HG03342 (cell line): ENCODE results near the gene STEAP2.
A peak's percentile ranks its signal among the peaks of the same experiment; 100 is the strongest.
"Not testable (repeated sequence)": the region's sequence is repeated elsewhere in the genome, so short reads cannot be mapped to it uniquely, and the experiment has no call there.

ENCODE experiments used
- ATAC-seq: cut with Tn5 transposase; IDR thresholded peaks from one replicate; pipeline ENCODE4 v1.9.1; 2021; ENCODE audit warnings: mild to moderate bottlenecking, moderate library complexity; ENCODE audit not compliant: unreplicated experiment

Gene STEAP2

GRCh38 chr7:90232430-90232829 is 20.9 kb downstream of the STEAP2 start:
- ATAC-seq: no peak

DNA sequence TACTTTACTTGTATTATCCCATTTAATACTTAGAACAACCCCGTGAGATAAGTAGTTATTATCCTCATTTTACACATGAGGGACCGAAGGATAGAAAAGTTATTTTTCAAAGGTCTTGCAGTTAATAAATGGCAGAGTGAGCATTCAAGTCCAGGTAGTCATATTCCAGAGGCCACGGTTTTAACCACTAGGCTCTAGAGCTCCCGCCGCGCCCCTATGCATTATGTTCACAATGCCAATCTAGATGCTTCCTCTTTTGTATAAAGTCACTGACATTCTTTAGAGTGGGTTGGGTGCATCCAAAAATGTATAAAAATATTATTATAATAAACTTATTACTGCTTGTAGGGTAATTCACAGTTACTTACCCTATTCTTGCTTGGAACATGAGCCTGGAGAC is 22.0 kb downstream of the STEAP2 start:
- ATAC-seq: no peak

GRCh38 chr7:90236721-90237289 is 25.3 kb downstream of the STEAP2 start:
- ATAC-seq: no peak

DNA sequence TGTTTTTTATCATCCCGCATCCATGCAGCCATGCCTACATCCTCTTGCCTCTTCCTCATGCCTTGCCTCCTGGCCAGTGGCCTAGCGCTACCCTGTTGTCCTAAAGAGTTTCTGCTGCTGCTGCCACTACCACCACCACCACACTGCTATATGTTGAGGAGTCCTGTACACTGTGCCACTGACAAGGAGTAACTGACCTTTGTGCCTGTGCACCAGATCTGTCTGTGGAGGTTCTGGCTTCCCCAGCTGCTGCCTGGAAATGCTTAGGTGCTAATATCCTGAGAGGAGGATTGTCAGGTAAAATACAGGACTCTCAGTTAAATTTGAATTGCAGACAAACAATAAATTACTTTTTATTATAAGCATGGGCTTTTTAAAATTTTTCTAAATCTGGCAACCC is 26.5 kb downstream of the STEAP2 start:
- ATAC-seq: no peak

- no peak for ATAC-seq
These were observed 27.0 kb downstream of the STEAP2 start for GRCh38 chr7:90238583-90238982.

GRCh38 chr7:90239050-90239449 is 27.5 kb downstream of the STEAP2 start:
- ATAC-seq: no peak

- no peak for ATAC-seq
These were observed 28.2 kb downstream of the STEAP2 start for GRCh38 chr7:90239625-90240228.

GRCh38 chr7:90242369-90243168 is 31.0 kb downstream of the STEAP2 start:
- ATAC-seq: peak; percentile 45

GRCh38 chr7:90243556-90243955 is 32.0 kb downstream of the STEAP2 start:
- ATAC-seq: no peak

DNA sequence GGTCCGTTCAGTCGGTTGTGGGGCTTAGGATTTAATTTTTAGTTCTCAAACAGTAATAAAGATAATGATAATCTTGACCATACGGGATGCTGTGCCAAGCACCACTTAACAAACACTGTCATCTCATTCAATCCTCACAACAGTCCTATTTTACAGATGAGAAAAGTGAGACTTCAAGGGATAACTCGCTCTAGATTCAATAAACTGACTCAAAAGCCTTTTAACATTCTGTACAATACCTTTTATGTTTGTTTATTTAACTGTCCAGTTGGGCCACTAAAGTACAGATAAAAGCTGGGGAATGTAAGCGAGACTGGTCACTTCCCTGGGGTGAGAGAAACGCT is 33.0 kb downstream of the STEAP2 start:
- ATAC-seq: no peak

DNA sequence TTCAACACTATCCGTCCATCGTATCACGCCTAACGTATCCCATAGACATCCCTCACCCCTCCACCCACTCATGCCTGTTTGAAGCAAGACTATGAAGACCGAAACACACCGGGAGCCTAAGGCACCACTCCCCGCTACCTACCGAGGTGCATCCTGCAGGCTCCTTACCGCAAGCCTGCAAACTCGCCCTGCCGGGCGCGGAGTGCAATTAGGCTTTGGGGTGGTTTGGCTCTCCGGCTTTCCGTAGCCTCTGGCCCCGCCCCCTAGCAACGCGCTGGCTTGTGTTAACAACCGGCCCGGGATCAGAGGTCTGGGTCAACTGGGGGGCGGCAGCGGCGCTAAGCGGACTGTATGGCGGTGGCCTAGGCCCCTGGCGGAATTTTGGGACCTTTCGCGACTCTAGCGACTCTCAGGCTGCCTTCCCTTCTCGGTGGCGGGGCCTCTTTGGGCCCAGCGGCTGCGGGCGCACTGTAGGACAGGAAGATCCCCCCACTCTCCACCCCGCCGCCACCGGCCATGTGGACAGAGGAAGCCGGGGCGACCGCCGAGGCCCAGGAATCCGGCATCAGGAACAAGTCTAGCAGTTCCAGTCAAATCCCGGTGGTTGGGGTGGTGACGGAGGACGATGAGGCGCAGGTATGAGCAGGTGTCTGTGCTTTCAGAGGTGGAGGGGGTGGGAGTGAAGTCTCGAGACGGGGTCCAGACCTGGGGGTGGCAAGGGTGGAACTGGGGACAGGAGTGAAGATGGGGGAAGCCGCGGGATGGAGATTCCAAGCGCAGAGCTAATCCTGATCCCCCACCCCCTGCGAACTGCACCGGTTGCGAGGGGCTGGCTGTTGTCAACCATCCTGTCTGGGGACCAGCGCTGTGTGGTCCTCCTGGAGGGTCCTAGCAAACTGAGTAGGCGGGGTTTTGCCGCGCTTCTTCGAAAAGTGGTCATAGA is 33.6 kb downstream of the STEAP2 start, which contains the start of gene CFAP69:
TSS of gene CFAP69 (plus strand) at position 266 of the 943 bp plus-strand sequence. CDS start at position 517, 251 bp downstream.
- ATAC-seq: peak; percentile 81

GRCh38 chr7:90246171-90246570 is 34.6 kb downstream of the STEAP2 start:
- no peak for ATAC-seq

DNA sequence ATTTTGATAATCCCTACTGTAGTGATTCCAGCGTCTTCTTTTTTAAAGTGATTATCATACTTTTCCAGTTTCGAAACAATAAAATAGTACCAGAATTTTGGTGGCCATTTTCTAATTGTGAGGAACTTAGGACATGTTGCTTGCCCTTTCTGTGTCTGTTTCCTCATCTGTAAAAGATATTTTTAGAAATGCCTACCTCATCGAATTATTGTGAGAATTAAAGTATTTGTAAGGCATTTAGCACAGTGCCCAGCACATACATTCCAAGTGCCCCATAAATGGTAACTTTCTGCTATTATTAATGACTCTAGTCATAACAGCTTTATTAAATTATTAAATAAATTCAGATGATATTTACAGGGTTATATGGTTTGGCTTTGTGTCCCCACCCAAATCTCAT is 37.2 kb downstream of the STEAP2 start:
- no peak for ATAC-seq

DNA sequence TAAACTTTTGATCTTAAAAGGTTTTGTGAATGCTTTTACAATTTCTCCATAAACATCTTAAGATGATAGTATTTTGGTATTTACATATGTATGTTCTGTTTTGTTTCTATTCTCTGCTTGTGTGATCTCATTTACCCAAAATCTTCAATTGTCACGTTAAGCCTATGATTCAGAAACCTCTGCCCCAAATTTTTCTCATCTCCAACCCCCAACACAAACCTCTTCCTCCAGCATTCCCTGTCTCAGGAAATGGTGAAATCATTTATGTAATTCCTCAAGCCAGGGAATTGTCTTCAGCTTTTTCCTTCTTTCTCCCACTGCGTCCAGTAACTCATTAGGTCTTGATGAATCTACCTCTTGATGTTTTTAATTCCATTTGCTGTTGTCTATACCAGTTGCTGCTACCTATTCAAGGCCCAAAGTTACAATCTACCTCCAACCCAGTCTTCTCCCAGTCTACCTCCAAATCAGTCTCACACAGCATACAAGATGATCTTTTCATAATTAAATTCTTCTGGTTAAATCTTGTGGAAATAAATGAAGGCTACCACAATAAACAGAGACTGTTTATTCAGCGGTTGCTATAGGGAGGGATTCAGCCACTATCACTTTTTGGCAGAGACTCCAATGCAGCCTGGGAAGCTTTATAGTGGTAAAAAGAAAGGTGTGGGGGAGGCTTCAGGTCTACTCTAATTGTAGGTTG is 39.2 kb downstream of the STEAP2 start:
- no peak for ATAC-seq

GRCh38 chr7:90251304-90251635 is 39.7 kb downstream of the STEAP2 start:
- ATAC-seq: no peak

DNA sequence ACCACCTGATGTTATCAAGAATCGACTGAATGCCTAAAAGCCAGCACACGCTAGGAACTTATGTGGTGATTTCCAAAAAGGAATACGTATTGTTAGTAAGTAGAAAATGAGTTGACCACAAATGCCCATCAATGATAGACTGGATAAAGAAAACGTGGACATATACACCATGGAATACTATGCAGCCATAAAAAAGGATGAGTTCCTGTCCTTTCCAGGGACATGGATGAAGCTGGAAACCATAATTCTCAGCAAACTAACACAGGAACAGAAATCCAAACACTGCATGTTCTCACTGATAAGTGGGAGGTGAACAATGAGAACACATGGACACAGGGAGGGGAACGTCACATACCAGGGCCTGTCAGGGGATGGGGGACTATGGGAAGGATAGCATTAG is 44.5 kb downstream of the STEAP2 start:
- ATAC-seq: not testable (repeated sequence)

- ATAC-seq: no peak
These were observed 45.2 kb downstream of the STEAP2 start for GRCh38 chr7:90256778-90257177.

DNA sequence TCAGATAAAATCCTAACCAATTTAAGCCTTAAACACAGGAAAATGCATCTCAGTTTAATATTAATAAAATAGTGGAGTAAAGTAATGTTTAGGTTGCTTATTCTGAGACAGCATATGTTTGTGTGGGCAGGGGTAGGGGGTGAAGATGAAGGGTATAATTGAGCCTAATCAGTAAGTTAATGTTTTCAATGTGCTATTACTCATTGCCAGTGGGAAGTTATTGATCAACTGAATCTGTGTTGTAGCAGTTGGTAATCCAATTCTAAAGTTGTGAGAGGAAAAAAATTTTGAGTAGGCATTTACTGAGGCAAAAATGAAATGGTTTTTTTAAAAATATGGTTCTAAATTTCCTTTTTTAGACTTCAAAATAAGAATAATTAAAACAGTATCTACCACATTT is 49.9 kb downstream of the STEAP2 start:
- ATAC-seq: no peak

GRCh38 chr7:90262438-90262837 is 50.9 kb downstream of the STEAP2 start:
- ATAC-seq: peak; percentile 85

GRCh38 chr7:90266808-90267207 is 55.3 kb downstream of the STEAP2 start:
- no peak for ATAC-seq
